K562 (cell line): ENCODE data around the gene PRDM15.
A peak's percentile ranks its signal among the peaks of the same experiment; 100 is the strongest.

Source experiments
- GTF2A2 ChIP-seq: IDR thresholded peaks from 2 replicates; pipeline ENCODE4 v1.6.1; 2016; ENCODE audit warnings: mild to moderate bottlenecking, missing genetic modification characterization, missing compliant biosample characterization
- PHF20 ChIP-seq: fragments of 450-650 bp; IDR thresholded peaks from 2 replicates; pipeline ENCODE4 v1.6.1; 2018; ENCODE audit not compliant: partially characterized antibody
- PTBP1 ChIP-seq: fragments of 200-400 bp; formaldehyde crosslinking; IDR thresholded peaks from 2 replicates; pipeline ENCODE4 v1.6.1; 2017; ENCODE audit warnings: low read depth, low read length
- ZNF253 ChIP-seq: fragments of 250-450 bp; sonication (Bioruptor Pico); conservative IDR thresholded peaks from 2 replicates; pipeline ENCODE4 v1.6.1; 2021; ENCODE audit warnings: mild to moderate bottlenecking
- TF ChIP-seq, protein P1 (sequence below), 3 experiments: IDR thresholded peaks in 2 of 3; conservative IDR thresholded peaks in 1 of 3; 2 replicates each; pipeline ENCODE4 v1.5.1; 2011 to 2012; ENCODE audit warnings: low read length in 3 of 3, mild to moderate bottlenecking in 3 of 3, control low read depth in 2 of 3, improper control_type of control experiment in 1 of 3, inconsistent platforms in 1 of 3, low read depth in 1 of 3, mixed read lengths in 1 of 3, moderate library complexity in 1 of 3; ENCODE audit not compliant: insufficient read depth in 2 of 3
- TF ChIP-seq, protein P2 (sequence below), 2 experiments: fragments of 450-650 bp in 1 of 2; IDR thresholded peaks; 2 replicates each; pipeline ENCODE4 v1.6.1; 2011 to 2017; ENCODE audit warnings: low read depth in 2 of 2, antibody characterized with exemption in 1 of 2, borderline replicate concordance in 1 of 2, low read length in 1 of 2, mild to moderate bottlenecking in 1 of 2, mixed read lengths in 1 of 2; ENCODE audit not compliant: control insufficient read depth in 1 of 2
- TF ChIP-seq, protein P3 (sequence below): fragments of 450-650 bp; formaldehyde crosslinking; IDR thresholded peaks from 2 replicates; pipeline ENCODE4 v1.4.0; 2022; ENCODE audit warnings: missing genetic modification characterization

DNA sequence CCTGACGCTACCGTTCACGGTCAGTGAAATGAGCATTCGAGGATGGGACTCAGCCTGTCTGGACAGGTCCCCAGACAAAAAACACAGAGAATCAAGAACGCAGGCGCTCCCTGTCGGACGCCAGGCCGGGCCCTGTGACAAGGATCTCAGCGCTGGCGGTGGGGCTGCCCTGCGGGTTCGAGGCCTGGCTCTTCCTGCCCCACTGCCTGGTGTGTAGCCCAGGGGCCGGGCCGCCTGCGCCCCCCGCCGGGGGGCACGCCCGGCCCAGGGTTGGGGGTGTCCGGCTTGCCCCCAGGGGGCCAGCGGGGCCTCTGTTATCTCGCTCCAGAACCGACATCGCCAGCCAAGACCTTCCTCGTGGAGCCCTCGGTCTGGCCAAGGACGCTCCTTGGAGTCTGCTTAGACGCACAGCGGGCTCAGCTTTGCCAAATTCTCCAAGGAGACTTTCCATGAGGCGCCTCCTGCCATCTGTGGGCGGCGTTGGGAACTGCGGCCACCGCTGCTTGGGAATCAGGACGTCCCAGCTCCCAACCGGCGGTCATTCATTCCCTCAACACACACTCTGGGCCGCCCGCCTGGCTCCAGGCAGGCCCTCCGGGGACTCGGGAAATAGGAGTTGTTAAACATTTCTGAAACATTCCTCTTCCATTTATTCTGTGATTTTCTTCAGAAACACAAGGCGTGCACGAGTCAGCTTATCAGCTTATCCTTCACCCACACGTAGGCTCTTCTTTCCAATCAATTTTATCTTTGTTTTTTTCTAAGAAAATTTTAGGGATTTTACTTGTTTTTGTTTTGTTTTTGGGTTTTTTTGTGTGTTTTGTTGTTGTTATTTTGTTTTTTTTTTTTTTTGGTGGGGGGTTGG is 101.0 kb downstream of the PRDM15 start:
- TF ChIP-seq, protein P1, sequence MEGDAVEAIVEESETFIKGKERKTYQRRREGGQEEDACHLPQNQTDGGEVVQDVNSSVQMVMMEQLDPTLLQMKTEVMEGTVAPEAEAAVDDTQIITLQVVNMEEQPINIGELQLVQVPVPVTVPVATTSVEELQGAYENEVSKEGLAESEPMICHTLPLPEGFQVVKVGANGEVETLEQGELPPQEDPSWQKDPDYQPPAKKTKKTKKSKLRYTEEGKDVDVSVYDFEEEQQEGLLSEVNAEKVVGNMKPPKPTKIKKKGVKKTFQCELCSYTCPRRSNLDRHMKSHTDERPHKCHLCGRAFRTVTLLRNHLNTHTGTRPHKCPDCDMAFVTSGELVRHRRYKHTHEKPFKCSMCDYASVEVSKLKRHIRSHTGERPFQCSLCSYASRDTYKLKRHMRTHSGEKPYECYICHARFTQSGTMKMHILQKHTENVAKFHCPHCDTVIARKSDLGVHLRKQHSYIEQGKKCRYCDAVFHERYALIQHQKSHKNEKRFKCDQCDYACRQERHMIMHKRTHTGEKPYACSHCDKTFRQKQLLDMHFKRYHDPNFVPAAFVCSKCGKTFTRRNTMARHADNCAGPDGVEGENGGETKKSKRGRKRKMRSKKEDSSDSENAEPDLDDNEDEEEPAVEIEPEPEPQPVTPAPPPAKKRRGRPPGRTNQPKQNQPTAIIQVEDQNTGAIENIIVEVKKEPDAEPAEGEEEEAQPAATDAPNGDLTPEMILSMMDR (IDR thresholded peaks at IDR 0.05 in 2 of 3, conservative IDR thresholded peaks at IDR 0.05 in 1 of 3; ENCODE audit: insufficient read depth in 2 of 3, low read depth in 1 of 3, low read length in 3 of 3): peak; percentile 74 to 79 (median 76)
- TF ChIP-seq, protein P2, sequence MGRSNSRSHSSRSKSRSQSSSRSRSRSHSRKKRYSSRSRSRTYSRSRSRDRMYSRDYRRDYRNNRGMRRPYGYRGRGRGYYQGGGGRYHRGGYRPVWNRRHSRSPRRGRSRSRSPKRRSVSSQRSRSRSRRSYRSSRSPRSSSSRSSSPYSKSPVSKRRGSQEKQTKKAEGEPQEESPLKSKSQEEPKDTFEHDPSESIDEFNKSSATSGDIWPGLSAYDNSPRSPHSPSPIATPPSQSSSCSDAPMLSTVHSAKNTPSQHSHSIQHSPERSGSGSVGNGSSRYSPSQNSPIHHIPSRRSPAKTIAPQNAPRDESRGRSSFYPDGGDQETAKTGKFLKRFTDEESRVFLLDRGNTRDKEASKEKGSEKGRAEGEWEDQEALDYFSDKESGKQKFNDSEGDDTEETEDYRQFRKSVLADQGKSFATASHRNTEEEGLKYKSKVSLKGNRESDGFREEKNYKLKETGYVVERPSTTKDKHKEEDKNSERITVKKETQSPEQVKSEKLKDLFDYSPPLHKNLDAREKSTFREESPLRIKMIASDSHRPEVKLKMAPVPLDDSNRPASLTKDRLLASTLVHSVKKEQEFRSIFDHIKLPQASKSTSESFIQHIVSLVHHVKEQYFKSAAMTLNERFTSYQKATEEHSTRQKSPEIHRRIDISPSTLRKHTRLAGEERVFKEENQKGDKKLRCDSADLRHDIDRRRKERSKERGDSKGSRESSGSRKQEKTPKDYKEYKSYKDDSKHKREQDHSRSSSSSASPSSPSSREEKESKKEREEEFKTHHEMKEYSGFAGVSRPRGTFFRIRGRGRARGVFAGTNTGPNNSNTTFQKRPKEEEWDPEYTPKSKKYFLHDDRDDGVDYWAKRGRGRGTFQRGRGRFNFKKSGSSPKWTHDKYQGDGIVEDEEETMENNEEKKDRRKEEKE (IDR thresholded peaks at IDR 0.05; ENCODE audit: borderline replicate concordance in 1 of 2, control insufficient read depth in 1 of 2, low read depth in 2 of 2, low read length in 1 of 2): no peak
- TF ChIP-seq, protein P3, sequence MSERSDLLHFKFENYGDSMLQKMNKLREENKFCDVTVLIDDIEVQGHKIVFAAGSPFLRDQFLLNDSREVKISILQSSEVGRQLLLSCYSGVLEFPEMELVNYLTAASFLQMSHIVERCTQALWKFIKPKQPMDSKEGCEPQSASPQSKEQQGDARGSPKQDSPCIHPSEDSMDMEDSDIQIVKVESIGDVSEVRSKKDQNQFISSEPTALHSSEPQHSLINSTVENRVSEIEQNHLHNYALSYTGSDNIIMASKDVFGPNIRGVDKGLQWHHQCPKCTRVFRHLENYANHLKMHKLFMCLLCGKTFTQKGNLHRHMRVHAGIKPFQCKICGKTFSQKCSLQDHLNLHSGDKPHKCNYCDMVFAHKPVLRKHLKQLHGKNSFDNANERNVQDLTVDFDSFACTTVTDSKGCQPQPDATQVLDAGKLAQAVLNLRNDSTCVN: no peak
- TF ChIP-seq PTBP1: no peak
- no peak for TF ChIP-seq ZNF253 (CRISPR knock-in tag)
- TF ChIP-seq PHF20: no peak
- no peak for TF ChIP-seq GTF2A2 (tag)
